Nucleus accumbens (tissue), 56 donors: ENCODE data around the gene GGT6.

Experiments
- DNase-seq, 56 donors: peaks; one replicate each; lab custom pipeline; 2025; lab: John Stamatoyannopoulos, UW

Gene GGT6

GRCh38 chr17:4530799-4531730 is 29.3 kb downstream of the GGT6 start:
- peak in 4 of 56 donors; percentile 19 to 31 (median 26) for DNase-seq

- DNase-seq: no peak
These were observed 30.7 kb downstream of the GGT6 start for GRCh38 chr17:4529533-4530152.

GRCh38 chr17:4527566-4528125 is 32.7 kb downstream of the GGT6 start:
- no peak for DNase-seq

GRCh38 chr17:4527134-4527533 is 33.2 kb downstream of the GGT6 start:
- DNase-seq: no peak

GRCh38 chr17:4525691-4526397 is 34.5 kb downstream of the GGT6 start:
- no peak for DNase-seq

DNA sequence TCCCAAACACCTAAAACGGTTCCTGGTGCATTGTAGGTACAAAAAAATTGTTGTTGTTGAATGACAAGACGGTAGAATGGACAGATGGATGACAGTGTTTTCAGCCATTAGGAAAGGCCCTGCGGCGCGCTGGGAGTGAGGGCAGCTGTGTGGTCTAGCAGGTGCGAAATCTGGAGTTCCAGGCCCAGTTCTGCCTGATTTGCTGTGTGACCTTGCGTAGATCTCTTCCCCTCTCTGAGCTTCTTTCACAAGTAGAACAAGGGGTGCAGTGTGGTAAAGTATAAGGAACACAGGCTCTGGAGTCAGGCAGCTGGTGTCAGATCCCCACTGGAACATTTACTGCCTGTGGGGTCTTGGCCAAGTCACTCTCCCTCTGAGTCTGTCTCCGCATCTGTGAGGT is 36.4 kb downstream of the GGT6 start:
- no peak for DNase-seq

GRCh38 chr17:4522661-4523060 is 37.7 kb downstream of the GGT6 start:
- DNase-seq: no peak

DNA sequence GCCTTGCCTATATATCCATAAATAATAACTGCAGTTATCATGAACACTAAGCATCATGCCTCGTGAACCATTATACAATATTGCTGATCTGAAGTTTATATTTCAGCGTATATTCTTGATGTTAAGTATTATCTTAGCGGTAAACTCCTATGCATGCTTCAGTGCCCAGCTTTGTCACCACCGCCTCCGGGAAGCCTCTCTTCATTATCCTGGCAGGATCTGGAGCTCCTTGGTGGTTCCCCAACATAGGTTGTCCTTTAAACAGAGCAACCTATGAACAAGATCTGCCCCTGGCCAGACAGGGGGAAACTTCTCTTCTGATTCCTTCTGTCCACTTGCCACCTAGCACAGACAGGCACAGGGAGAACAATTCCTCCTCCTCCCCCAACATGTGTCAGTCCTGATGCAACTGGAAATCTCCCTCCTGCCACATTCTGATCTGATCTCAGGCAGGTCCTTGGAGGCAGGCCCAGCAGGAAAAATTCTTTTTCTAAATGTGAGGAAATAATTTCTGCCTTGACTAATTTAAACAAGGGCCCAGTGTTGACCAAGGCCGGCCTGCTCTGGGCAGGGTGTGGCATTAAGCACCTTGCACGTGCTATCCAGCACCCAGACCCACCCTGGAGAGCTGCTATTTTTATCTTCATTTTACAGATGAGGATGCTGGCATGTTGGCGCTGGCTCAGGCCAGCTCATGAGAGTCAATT is 39.3 kb downstream of the GGT6 start:
- DNase-seq: no peak

- no peak for DNase-seq
These were observed 40.1 kb downstream of the GGT6 start for GRCh38 chr17:4520060-4520893.

GRCh38 chr17:4519361-4519788 is 41.0 kb downstream of the GGT6 start:
- peak in 28 of 56 donors; percentile 15 to 80 (median 36) for DNase-seq

DNA sequence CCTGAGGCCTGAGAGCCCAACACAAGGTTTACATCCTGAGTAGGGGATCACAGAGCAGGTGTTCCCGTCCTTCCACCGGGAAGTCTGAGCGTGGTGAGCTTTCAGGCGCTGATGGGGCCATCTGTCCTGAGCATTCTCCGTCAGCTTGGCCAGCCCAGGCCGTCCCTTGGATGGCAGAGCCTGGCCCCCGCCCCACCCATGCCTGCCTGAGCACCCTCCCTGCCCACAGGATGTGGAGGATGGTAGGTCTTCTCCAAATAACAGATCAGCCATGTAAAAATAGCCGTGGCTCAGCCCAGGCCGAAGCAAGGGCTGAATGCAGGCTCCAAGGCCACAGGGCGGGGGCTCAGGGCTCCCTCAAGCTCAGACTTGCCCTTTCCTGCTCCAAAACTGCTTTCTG is 41.5 kb downstream of the GGT6 start:
- DNase-seq: peak in 4 of 56 donors; percentile 26 to 55 (median 42)

DNA sequence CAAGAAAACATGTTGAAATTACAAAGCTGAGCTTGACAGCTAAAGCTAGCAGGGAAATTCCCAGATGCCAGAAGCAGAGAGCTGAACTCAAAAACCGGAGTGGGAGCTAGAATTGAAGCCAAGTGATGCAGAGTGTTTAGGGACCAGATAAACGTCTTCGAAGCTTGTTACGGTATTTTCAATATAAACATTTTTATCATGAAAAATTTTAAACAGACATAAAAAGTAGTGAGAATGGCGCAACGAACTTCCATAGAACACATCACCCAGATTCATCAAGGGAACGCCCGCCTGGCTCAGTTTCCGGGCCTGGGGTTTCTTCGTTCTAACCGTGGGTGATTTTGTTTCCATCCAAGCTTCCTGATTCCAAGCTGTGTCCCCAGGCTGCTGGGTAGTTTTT is 43.6 kb downstream of the GGT6 start:
- DNase-seq: no peak

DNA sequence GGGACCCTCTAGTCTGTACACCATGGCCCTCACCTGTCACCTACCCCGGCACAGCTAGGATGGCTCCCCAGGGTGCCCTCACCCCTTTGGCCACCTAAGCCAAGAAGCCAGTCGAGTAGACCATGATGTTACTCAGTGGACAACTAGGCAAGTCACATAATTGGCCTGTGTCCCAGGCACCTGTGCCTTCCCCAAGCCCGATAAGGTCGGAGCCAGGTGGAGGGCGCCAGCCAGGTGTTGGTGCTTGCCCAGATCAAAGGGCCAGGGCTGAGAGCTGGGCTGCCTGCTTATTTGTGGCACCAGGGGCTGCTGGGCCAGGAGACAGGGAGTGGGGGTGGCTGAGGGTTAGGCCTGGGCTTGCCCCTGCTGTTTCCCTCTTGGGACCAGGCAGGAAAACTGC is 44.9 kb downstream of the GGT6 start:
- DNase-seq: no peak

DNA sequence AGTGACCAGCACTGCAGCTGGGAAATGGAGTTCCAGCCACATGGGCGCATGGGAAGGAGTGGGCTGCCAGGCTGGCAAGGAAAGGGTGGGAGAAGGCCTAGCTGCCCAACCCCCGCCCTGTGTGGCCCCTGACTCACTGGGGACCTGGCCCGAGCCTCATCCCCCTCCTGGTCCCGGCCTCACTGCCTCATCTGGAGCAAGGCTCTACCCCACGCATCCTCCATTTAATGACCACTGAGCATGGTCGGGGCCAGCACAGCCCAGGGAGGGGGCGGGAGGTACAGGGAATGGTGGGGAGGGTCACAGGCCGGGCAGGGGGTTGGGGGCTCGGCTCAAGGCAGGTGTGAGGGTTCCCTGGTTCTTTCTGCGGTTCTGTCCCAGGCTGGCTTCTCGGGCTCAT is 45.6 kb downstream of the GGT6 start:
- no peak for DNase-seq

GRCh38 chr17:4514206-4514605 is 46.2 kb downstream of the GGT6 start:
- DNase-seq: no peak

DNA sequence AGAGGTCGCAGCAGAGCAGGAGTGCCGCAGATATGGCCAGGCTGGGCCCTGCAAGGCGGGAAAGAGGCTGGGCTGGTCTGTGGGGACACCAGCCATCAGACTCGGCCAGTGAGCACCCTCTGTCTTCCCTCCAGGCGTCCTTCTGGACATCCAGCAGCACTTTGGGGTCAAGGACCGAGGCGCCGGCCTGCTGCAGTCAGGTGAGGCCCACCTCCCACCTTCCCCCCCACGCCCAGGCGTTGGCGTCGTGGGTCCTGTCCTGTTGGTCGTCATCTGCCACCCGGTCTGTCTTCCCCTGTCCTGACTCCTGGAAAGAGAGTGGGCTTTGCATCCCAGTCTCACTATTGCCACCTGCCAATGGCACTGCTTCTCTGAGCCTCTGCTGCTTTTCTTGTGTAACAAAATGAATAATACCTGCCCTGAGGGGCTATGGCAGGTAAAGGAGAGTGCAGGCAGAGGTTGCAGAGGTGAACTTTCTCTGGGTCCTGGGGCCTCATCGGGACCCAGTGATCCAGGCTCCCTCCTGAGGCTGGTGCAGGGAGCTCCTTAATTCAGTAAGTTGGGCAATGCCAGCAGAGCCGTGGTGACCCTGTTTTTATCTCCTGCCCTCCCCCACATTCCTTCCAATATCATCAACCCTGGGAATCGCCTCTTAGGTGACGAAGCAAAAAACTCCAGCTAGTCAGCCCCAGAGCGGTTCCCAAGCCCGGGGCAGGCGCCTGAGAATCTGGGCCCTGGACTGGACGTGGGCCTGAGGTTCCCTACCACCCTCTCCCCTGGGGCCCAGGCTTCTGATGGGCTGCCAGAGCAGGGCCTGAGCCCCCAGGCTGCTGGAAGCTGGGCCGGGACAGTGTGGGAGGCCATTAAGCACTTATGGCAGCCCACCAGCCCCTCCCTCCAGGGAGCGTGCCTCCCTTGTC is 47.0 kb downstream of the GGT6 start:
- DNase-seq: no peak

DNA sequence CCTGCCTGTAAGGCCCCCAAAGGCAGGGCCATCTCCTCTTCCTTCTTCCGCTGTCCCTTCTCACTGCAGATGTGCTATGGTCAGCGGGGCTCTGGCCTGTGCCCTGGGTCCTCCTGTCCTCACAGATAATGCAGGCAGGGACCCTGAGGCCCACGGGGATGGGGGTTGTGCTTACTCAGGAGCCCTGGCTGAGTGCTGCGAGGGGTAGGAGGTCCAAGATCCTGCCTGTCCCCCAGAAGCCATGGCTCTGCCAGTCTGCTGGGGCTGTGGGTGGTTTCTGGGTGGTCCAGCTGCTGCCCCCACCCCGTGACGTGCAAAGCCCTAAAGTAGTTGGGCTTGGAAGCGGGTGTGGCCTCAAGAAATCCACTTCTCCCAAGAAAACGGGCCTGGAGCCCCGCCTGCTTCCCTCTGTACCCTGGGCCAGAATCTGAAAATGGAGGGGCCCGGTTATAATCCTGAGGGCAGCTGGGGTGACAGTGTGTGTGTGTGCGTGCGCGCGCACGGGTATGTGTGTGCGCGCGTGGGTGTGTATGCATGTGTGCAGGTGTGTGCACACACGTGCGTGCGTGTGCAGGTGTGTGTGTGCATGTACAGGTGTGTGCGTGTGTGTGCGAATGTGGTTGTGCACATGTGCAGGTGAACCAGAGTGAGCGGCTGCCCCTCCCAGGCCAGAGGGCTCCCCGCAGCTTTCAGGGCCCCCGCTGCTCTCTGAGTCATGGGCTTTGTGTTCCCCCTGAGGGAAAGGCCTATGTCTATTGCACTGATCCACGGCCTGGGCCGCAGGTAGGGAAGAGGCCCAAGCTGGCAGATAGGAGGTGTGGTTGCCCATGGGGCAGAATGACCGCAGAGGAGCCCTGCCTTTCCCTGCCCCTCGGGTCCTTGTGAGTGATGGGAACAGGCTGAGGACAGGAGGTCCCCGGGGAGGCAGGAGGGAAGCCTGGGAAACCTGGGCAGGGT is 47.9 kb downstream of the GGT6 start:
- no peak for DNase-seq
